HUES6 (cell line): ENCODE results near the gene PTDSS2.

ENCODE experiments used
- H3K27ac ChIP-seq: 2 replicates; pipeline ENCODE4 v1.7.0; 2013; ENCODE audit warnings: low read depth, mild to moderate bottlenecking, low read length, inconsistent platforms
- H3K27me3 ChIP-seq: 2 replicates; pipeline ENCODE4 v1.6.1; 2013; ENCODE audit warnings: low read length; ENCODE audit not compliant: control insufficient read depth, insufficient read depth
- H3K36me3 ChIP-seq: 2 replicates; pipeline ENCODE4 v1.6.1; 2013; ENCODE audit warnings: low read length; ENCODE audit not compliant: control insufficient read depth, insufficient read depth
- H3K4me1 ChIP-seq: 2 replicates; pipeline ENCODE4 v1.6.1; 2013; ENCODE audit warnings: low read length; ENCODE audit not compliant: control insufficient read depth, insufficient read depth
- H3K4me3 ChIP-seq: 2 replicates; pipeline ENCODE4 v1.5.1; 2013; ENCODE audit warnings: low read depth, low read length
- H3K9ac ChIP-seq: one replicate; pipeline ENCODE4 v1.6.1; 2013; ENCODE audit warnings: mild to moderate bottlenecking, low read length
- H3K9me3 ChIP-seq: 2 replicates; pipeline ENCODE4 v1.6.1; 2013; ENCODE audit warnings: low read depth, low read length; ENCODE audit not compliant: control insufficient read depth, insufficient read depth

Gene PTDSS2

GRCh38 chr11:532527-532985, 82.5 kb downstream of the PTDSS2 start:
- Histone ChIP-seq H3K27me3 (peaks cover 8% of the 10 kb centered on the region), H3K4me3 (no peak overlapping the region), H3K4me1 (peaks cover 4% of the 10 kb centered on the region), H3K36me3 (peaks cover 27% of the 10 kb centered on the region), H3K9ac (no peak overlapping the region), H3K27ac (no peak overlapping the region), H3K9me3 (no peaks in the 10 kb centered on the region)

DNA sequence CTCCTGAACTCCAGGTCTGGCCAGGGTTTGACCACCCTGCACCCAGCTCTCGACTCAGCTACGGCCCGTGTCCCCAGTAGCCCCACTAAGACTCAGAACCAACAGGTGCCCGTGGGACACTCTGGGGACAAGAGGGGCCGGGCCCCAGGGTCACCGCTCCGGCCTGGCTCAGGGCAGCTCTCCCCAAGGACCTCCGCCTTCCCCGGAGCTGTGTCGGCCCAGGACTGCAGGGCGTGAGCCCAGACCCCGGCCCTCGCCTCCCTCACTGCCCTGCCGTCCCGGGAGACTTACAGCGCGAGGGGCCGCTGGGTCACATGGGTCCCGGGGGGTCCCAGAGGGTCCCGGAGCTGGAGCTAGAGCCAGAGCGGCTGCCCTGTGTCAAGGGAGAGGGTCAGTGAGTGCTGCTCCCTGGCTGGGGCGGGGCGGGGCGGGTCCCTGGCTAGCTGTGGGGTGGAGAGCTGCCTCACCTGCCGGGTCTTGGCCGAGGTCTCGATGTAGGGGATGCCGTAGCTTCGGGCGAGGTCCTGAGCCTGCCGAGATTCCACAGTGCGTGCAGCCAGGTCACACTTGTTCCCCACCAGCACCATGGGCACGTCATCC, 83.0 kb downstream of the PTDSS2 start:
- no peak overlapping the region for H3K9ac ChIP-seq
- no peak overlapping the region for H3K27ac ChIP-seq
- no peaks in the 10 kb centered on the region for H3K9me3 ChIP-seq
- peaks cover 27% of the 10 kb centered on the region for H3K36me3 ChIP-seq
- peaks cover 8% of the 10 kb centered on the region for H3K27me3 ChIP-seq
- H3K4me1 ChIP-seq = peaks cover 9% of the 10 kb centered on the region
- no peak overlapping the region for H3K4me3 ChIP-seq

DNA sequence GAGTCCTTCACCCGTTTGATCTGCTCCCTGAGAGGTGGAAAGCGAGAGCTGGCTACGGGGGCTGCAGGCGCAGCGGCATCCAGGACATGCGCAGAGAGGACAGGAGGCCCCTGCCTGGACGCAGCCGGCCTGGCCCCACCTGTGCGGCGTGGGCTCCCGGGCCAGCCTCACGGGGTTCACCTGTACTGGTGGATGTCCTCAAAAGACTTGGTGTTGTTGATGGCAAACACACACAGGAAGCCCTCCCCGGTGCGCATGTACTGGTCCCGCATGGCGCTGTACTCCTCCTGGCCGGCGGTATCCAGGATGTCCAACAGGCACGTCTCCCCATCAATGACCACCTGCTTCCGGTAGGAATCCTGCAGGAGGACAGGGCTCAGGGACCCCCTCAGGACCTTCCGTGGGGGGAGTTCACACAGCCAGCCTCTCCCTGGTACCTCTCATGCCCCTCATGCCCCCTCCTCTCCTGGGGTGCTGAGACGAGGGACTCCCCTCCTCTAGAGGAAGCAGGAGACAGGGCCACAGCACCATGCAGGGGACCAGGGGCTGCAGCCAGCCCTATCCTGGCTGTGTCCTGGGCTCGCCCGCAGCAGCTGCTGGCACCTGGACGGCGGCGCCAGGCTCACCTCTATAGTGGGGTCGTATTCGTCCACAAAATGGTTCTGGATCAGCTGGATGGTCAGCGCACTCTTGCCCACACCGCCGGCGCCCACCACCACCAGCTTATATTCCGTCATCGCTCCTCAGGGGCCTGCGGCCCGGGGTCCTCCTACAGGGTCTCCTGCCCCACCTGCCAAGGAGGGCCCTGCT, 83.7 kb downstream of the PTDSS2 start:
- H3K27ac ChIP-seq = no peak overlapping the region

GRCh38 chr11:534396-535209, 84.5 kb downstream of the PTDSS2 start:
- Histone ChIP-seq H3K4me1 (peaks cover 9% of the 10 kb centered on the region), H3K36me3 (peaks cover 27% of the 10 kb centered on the region), H3K4me3 (peak overlapping the region; percentile 83), H3K9me3 (no peaks in the 10 kb centered on the region), H3K9ac (peak overlapping the region; percentile 72), H3K27ac (no peak overlapping the region), H3K27me3 (peaks cover 13% of the 10 kb centered on the region)

More for the DNA sequence above, 83.7 kb downstream of the PTDSS2 start:
- peaks cover 27% of the 10 kb centered on the region for H3K36me3 ChIP-seq
- H3K9me3 ChIP-seq = no peaks in the 10 kb centered on the region
- H3K9ac ChIP-seq = peak overlapping the region; percentile 72
- peaks cover 12% of the 10 kb centered on the region for H3K27me3 ChIP-seq
- H3K4me3 ChIP-seq = peak overlapping the region; percentile 83
- H3K4me1 ChIP-seq = peaks cover 9% of the 10 kb centered on the region

DNA sequence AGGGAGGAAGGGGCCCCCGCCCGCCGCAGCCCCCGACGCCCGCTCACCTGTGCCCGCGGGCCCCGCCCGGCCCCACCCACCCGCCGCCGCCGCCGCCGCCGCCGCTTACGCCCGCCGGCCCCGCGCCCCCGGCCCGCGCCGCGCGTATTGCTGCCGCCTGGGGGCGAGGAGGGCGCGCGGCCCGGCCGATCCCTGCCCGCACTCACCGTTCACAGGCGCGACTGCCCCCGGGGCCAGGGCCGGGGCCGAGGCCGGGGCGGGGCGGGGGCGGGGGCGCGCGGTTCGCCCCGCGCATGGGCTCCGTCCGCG, 85.1 kb downstream of the PTDSS2 start:
- H3K4me1 ChIP-seq = peaks cover 9% of the 10 kb centered on the region
- H3K9ac ChIP-seq = no peak overlapping the region
- H3K4me3 ChIP-seq = peak overlapping the region; percentile 83
- no peak overlapping the region for H3K27ac ChIP-seq
- H3K9me3 ChIP-seq = no peaks in the 10 kb centered on the region
- H3K27me3 ChIP-seq = peaks cover 13% of the 10 kb centered on the region
- H3K36me3 ChIP-seq = peaks cover 27% of the 10 kb centered on the region

DNA sequence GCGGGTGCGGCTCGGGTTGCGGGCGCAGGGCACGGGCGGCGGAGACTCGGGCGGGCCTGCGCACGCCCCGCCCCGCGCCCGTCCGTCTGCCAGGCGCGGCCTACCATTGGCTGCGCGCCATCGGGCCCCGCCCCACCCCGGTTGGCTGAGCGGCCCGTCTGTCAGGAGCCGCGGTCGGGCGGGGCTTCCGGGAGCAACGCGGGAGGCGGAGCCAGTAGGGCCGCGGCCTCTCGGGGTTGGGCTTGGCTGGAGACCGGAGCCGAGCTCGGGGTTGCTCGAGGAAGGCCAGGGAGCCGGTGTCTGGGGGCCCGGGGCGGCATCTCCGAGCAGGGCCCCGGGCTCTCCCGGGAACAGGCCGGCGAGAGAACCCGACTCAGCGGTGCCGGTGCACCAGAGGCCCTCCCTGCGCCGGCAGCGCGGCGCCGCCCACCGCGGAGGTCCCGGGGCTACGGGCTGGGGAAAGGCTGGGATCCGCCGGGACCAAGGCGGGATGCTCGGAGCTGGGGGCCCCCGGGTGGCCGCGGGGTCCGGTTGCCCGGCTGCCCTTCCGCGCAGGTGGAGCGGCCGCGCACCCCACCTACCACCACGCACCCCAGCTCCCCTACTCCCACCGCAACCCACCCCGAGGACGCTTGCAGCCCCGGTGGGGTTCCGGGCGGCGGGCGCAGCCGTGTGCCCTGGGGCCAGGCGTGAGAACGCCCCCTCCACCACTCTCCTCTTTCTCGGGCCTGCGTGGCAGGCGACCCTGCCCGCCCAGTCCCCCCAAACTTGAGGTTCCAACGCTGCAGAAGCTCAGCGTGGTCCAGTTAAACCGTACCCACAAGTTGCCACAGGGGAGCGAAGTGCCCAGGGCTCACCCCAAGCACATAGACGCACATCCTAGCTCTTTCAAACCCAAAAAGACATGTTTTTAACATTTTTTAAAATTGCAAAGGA, 85.7 kb downstream of the PTDSS2 start, which contains the start of gene HRAS:
Gene HRAS, minus strand, starts transcription at position 58 of the 936 bp plus-strand sequence.
- no peaks in the 10 kb centered on the region for H3K9me3 ChIP-seq
- H3K27ac ChIP-seq = 0 out of 2 replicates have a peak within 1 kb of the TSS, but pooled peaks have one; percentile 0
- H3K27me3 ChIP-seq = peaks cover 13% of the 10 kb centered on the region
- peaks cover 9% of the 10 kb centered on the region for H3K4me1 ChIP-seq
- peak within 1 kb of the TSS; percentile 83 for H3K4me3 ChIP-seq
- peak within 1 kb of the TSS; percentile 72 for H3K9ac ChIP-seq
- H3K36me3 ChIP-seq = peaks cover 27% of the 10 kb centered on the region

DNA sequence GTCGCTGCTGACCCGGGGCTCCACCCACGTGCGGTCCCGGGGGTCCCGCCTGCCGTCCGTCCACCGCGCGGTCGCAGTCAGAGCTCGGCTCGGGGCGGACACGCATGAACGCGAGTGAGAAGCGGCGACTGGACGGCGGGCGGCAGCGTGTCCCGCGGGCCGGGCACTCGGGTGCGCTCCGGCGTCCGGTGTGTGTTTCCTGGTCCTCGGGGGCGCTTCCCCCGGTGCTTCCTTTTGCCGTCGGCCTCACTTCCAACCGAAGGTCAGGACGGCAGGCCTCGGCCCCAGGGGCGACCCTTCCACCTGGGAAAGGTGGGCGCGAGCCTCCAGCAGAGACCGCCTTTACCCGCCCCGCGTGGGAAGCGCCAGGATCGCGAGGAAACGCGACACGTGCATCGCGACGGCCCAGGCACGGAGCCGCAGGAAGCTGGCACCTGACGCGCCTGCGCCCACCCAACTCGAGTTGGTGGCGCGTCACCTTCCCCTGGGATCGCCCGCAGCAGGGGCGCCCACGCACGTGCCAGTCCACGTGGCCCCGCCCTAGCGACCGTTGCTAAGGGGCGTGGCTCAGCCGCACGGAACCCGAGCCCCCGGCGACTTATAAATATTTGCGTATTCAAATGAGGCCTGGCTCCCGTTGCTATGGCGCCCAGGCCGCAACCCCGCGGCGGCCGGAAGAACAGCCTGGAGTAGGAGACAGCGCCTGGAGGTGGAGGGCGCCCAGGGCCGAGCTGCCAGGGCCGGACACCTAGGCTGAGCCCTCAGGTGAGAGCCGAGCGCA, 87.0 kb downstream of the PTDSS2 start, which contains the start of gene LRRC56:
Gene LRRC56, plus strand, starts transcription at position 687 of the 781 bp plus-strand sequence. CDS start 3,158 bp downstream, outside the sequence.
- H3K9ac ChIP-seq = peak within 1 kb of the TSS; percentile 61
- H3K4me1 ChIP-seq = peaks cover 9% of the 10 kb centered on the region
- H3K9me3 ChIP-seq = no peaks in the 10 kb centered on the region
- H3K4me3 ChIP-seq = peak within 1 kb of the TSS; percentile 57
- peaks cover 13% of the 10 kb centered on the region for H3K27me3 ChIP-seq
- H3K36me3 ChIP-seq = peaks cover 20% of the 10 kb centered on the region
- no peak within 1 kb of the TSS for H3K27ac ChIP-seq

GRCh38 chr11:537622-538430, 87.7 kb downstream of the PTDSS2 start:
- Histone ChIP-seq H3K9ac (no peak overlapping the region), H3K27me3 (peaks cover 13% of the 10 kb centered on the region), H3K27ac (no peak overlapping the region), H3K9me3 (no peaks in the 10 kb centered on the region), H3K36me3 (peaks cover 12% of the 10 kb centered on the region), H3K4me3 (peak overlapping the region; percentile 57), H3K4me1 (peaks cover 9% of the 10 kb centered on the region)

DNA sequence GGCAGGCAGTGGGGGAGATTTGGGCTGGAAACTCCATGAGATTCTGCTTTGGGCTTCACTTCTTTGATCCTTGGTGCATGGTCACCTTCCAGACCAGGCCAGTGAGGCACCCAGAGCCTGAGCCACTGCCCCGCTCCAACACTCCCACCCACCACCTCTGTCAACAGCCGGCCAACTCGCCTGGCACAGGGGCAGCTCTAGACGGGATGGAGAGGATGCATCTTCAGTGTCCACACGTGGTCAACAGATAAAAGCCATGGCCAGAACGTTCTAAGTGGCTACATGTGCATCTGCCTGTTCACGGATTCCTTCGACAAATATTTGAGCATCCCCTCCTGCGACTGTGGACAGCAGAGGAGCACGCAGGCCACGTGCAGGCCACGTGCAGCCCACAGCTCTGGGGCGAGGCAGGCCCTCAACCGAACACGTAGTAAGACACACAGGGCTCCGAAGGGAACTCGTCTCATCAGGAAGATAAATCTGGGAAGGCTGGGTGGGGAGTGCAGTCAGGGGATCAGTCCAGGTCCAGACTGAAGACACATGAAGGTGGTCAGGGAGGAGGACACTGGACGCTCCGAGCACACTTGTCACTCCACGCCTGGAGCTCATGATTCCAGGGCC, 88.5 kb downstream of the PTDSS2 start:
- peaks cover 9% of the 10 kb centered on the region for H3K4me1 ChIP-seq
- H3K27me3 ChIP-seq = peaks cover 13% of the 10 kb centered on the region
- no peak overlapping the region for H3K9ac ChIP-seq
- H3K9me3 ChIP-seq = no peaks in the 10 kb centered on the region
- no peak overlapping the region for H3K27ac ChIP-seq
- H3K36me3 ChIP-seq = peaks cover 5% of the 10 kb centered on the region
- no peak overlapping the region for H3K4me3 ChIP-seq
